Activated CD4-positive, alpha-beta T cell treated with anti-CD3 and anti-CD28 coated beads, Interleukin-2, Interleukin-6, amounts not matched to agents 100 ng/mL and 50 ng/mL, durations not matched to agents 16 hours and 8 hours (primary cell): ENCODE results near the gene AXL.
A peak's percentile ranks its signal among the peaks of the same experiment; 100 is the strongest.
"Not testable (repeated sequence)": the region's sequence is repeated elsewhere in the genome, so short reads cannot be mapped to it uniquely, and the experiment has no call there.

Experiments
- DNase-seq: peaks from one replicate; pipeline ENCODE4 v3.0.0-alpha.2; 2020

AXL gene

DNA sequence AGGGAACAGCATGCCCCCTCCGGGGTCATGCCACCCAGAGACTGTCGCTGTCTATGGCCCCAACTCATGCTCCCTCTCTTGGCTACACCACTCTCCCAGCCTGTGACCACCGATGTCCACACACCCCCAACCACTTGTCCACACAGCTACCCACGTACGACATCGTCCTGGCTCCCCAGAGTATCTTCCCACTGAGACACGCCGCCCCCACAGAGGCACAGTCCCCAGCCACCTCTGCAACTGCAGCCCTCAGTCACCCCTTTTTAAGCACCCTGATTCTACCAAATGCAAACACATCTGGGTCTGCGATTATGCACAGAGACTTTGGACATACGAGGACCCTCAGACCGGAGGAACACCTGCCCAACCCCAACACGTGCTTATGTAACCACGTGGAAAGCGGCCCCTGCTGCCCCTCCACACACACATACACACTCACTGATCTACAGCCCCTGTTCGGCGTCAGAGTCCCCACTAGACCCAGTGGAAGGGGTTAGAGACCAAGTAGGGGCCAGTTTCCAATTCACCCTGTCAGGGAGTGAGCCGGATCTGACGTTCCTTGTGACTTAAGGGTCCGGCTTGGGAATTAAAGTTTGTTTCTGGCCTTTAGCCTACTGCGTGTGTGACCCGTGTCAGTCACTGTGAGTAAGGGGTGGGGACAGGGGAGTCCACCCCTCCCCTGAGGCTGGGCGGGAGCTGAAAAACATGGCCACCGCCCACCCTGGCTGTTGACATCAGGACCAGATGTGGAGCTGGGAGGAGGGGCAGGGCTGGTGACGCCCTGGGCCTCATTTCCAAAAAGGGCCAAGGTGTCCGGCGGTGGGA lies 11.9 kb upstream of the AXL start:
- DNase-seq, result no peak

DNA sequence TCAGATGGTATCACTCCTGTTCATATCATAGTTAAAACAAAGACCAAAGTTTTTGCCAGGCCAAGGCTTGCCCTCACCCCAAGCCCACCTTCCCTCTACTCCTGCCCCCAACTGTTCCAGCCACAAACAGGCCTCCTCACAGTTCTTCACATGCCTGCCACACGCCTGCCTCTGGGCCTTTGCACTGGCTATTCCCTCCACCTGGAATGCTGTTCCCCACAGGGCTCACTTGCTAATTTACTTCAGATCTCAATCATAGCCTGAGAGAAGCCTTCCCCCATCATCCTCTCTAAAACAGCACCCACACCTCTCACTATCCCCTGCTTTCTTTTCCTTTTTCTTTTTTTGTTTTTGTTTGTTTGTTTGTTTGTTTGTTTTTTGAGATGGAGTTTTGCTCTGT lies 4.9 kb upstream of the AXL start:
- DNase-seq, result no peak

GRCh38 chr19:41217741-41218140 lies 1.3 kb upstream of the AXL start:
- DNase-seq, result no peak

GRCh38 chr19:41218249-41218614 lies 791 bp upstream of the AXL start:
- no peak for DNase-seq

GRCh38 chr19:41219924-41220567 lies 1.0 kb downstream of the AXL start:
- DNase-seq, result no peak

GRCh38 chr19:41220811-41221210 lies 1.8 kb downstream of the AXL start:
- DNase-seq, result no peak

DNA sequence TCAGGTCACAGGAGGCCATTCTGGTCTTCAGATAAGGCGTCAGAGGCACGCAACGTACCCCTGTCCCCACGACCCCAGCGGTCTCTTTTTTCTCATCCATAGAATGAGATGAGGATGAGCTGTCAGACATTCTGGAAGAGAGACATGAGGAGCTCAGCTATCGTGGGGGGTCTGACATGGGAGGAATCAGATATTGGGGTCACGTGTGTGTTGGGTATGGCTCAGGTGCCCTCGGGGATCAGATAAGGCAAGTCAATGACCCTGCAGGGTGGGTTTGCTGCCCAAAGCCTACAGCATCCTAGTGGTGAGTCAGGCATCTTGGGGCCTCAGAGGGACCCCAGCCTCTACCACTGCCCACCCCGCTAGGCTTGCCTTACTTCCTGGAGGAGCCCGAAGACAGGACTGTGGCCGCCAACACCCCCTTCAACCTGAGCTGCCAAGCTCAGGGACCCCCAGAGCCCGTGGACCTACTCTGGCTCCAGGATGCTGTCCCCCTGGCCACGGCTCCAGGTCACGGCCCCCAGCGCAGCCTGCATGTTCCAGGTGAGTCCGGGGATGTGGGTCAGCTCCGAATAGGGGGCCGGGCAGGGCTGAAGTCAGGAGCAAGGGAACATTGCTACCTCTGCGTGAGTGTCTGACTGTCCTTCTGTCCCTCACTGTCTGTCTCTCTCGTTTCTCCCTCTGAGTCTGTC lies 2.6 kb downstream of the AXL start:
- no peak for DNase-seq

- DNase-seq, result no peak
Measured at GRCh38 chr19:41222240-41222639, 3.2 kb downstream of the AXL start.

GRCh38 chr19:41223431-41224234 lies 4.6 kb downstream of the AXL start:
- no peak for DNase-seq

GRCh38 chr19:41224632-41225031 lies 5.6 kb downstream of the AXL start:
- no peak for DNase-seq

DNA sequence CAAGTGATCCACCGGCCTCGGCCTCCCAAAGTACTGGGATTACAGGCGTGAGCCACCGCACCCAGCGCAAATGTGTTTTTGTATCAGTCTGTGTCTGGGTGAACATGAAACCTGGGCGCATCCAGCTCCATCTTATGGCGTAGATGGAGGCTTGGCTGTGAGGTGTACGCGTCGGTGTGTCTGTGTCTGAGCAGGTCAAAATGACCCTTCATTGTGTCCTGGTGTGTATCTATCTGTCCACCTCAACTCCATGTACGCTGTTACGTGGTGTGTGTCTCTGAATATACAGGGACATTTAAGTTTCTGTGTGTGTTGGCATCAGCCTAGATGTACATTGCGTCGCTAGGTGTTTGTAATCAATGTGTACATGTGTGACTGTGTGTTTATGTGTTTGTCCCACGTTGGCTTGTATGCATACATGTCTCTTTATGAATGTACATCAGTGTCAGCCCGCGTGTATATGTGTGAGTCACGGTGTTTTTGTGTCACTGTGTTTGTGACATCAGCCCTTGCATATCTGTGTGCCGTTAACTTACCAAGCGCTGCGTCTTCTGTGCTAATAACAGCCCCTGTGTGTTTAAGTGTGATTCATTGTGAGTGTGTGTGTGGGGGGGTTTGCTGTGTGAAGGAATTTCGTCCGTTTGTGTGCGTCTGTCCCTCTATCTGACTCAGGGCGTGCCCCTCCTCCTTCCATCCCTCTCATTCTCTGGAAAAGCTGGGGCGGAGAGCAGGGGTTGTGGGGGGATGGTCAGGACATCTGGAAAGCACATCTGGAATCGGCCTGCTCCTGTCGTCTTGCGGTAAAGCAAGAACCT lies 6.4 kb downstream of the AXL start:
- DNase-seq, result peak; percentile 23

GRCh38 chr19:41226053-41226873 lies 7.2 kb downstream of the AXL start:
- peak; percentile 27 for DNase-seq

DNA sequence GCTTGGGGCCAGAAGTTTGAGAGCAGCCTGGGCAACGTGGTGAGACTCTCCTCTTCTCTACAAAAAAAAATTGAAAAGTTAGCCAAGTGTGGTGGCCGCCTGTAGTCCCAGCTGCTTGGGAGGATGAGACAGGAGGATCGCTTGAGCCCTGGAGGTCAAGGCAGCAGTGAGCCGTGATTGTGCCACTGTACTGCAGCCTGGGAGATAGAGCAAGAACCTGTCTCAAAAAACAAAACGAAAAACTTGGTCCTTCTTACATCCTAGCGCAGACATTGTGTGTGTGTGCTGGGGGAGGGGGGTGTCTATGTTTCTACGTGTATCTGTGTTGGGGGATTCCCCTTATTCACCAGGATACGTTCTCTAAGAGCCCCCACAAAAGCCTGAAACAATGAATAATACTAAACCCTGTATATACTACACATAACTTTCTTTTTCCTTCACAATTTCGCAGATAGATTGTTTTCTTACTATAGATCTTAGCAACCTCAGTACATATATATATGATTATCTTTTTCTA lies 7.9 kb downstream of the AXL start:
- no peak for DNase-seq

DNA sequence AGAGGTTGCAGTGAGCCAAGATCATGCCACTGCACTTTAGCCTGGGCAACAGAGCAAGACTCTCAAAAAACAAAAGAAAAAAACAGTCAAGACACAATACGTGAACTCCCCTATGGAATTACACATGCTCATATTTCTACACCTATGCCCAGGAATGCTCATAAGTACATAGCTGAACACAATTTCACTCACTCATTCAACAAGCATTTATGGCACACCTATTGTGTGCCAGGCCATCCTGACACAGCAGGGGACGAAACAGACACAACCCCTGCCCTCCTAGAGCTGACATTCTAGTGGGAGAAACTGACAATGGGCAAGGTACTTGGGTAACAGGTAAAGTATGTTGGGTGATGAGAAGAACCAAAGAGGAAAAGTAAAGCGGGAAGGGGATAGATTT lies 9.5 kb downstream of the AXL start:
- no peak for DNase-seq

DNA sequence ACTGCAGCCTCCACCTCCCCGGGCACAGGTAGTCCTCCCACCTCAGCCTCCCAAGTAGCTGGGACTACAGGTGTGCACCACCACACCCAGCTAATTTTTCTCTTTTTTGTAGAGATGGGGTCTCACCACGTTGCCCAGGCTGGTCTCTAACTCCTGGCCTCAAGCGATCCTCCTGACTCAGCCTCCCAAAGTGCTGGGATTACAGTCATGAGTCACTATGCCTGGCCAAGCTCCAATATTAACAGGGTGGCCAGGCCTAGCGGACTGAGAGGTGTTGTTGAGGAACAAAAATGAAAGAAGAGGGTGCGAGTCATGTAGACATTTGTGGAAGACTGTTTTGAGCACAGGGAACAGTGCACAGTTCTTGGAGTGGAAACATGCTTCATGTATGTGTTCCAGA lies 10.3 kb downstream of the AXL start:
- DNase-seq, result not testable (repeated sequence)

DNA sequence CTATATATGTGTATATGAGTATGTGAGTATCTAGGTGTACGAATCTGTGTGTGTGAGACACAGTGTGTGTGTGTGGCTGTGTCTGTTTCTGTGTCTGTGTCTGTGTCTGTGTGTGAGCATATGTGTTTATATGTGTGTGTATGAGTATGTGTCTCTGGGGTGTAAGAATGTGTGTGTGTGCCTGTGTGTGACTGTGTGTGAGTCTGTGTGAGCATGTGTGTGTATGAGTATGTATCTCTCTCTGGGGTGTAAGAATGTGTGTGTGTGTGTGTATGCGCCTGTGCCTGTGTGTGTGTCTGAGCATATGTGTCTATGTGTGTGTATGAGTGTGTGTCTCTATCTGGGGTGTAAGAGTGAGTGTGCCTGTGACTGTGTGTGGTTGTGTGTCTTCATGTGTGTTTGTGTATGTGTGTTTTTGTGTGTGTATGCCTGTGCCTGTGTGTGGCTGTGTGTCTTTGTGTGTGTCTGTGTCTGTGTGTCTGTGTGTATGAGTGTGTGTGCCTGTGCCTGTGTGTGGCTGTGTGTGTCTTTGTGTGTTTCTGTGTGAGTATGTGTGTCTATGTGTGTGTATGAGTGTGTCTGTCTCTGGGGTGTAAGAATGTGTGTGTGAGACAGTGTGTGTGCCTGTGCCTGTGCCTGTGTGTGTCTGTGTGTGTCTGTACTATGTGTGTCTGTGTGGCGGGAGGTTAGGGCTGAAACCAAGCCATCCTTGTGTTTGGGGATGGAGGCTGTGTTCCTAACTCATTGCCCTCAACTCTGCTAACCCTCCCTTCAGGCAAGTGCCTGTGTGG lies 11.2 kb downstream of the AXL start:
- DNase-seq, result no peak

DNA sequence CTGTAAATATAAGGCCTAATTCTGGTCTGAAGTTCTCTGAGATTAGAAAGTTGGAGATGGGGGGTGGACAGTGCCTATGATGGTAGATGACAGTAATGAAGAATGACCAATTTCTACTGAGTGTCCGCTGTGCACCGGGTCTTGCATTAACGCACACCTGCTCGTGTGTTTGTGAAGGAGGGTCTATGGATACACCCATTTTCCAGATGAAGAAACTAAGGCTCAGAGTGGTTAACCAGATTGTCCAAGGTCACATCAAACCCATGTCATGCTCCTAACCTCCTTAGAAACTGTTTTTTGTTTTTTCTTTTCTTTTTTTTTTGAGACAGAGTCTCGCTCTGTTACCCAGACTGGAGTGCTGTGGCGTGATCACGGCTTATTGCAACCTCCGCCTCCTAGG lies 13.7 kb downstream of the AXL start:
- no peak for DNase-seq

DNA sequence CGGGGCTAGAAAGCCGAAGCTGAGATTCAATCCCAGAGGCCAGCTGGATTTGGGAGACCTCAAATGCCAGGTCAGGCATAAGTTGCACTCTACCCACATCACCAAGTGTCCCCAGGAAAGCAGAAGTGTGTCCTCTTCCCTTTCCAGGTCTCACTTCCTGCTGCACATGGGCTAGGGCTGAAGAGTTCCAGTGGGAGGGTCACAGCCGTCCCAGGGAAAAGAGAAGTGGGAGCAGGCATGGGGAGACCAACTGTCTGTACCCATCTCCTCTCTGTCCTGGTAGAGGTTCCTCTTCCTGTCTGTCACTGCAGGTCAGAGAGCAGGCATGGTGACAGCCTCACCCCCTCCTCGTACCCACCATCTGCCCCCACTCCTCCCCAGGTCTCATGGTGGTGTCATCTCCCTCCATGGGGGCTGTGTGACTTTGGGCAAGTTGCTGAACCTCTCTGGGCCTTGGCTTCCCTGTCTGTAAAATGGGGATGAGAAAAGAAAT lies 14.8 kb downstream of the AXL start:
- no peak for DNase-seq

DNA sequence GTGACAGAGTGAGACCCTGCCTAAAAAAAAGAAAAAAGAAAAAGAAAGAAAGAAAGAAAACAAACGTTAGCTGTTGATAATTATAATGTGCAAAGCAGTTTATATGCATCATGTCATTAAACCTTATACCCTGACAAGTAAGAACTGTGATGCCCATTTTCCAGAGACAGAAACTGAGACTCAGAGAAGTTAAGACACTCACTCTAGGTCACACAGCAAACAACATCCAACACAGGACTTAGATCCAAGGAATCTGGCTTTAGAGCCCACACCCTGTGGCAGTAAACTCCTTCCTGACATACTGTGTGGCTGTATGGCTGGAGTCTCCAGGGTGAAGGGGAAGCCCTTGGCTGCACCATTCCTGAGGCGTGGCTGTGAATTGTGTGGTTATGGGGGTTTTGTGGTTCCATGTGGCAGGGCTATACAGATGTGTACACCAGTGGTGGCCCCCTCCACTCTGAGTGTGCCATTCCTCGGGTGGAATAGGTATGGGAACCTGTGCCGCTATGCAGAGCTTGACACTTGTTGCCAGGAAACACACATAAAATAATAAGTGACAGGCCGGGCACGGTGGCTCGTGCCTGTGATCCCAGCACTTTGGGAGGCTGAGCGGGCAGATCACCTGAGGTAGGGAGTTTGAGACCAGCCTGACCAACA lies 15.6 kb downstream of the AXL start:
- DNase-seq, result no peak

- DNase-seq, result no peak
Measured at GRCh38 chr19:41235480-41235879, 16.5 kb downstream of the AXL start.
